IPS-11a (cell line): ENCODE data around the gene PTPRZ1.

Source experiments
- H3K4me3 ChIP-seq: one replicate; pipeline ENCODE4 v1.5.1; 2013; ENCODE audit warnings: low read depth, low read length, control low read depth

Gene PTPRZ1

DNA sequence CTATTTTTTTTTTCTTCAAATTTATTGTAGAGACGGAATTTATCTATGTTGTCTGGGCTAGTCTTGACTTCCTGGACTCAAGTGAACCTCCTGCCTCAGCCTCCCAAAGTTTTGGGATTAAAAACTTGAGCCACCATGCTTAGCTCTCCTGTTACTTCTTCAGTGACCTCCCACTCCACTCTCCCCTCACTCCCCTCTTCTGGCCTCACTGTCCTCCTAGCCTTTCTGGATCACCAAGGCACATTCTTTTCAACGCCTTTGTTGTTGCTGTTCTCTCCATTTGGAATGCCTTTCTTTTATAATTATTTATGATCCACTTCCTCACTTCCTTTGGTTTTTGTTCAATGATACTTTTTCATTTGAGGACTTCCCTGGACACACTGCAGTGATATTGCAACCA, 17.9 kb downstream of the PTPRZ1 start:
- no peak overlapping the region for H3K4me3 ChIP-seq

GRCh38 chr7:121891731-121892130, 18.8 kb downstream of the PTPRZ1 start:
- H3K4me3 ChIP-seq = no peak overlapping the region

GRCh38 chr7:121901026-121901425, 28.1 kb downstream of the PTPRZ1 start:
- no peak overlapping the region for H3K4me3 ChIP-seq

GRCh38 chr7:121904120-121904519, 31.2 kb downstream of the PTPRZ1 start:
- H3K4me3 ChIP-seq = no peak overlapping the region

DNA sequence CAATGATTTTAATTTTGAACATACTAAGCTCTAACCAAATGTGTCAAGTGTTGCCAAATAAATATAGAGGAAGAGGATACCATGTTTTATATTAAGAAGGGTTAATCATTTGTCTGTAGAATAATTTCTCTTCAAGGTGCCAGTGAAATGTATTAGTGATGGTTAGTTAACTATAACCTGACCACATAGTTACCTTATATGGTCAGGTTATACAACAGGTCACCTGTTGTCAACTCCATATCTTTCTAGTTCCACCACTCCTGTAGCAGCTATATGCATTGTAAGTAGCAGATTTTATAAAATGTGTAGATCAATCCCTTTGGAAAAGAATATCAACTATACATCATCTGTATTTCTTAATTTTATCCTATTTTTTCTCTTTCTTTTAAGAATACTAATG, 35.1 kb downstream of the PTPRZ1 start:
- H3K4me3 ChIP-seq = no peak overlapping the region

- no peak overlapping the region for H3K4me3 ChIP-seq
These were observed 36.9 kb downstream of the PTPRZ1 start for GRCh38 chr7:121909716-121910345.

- no peak overlapping the region for H3K4me3 ChIP-seq
These were observed 41.1 kb downstream of the PTPRZ1 start for GRCh38 chr7:121913947-121914675.

GRCh38 chr7:121914676-121915279, 41.8 kb downstream of the PTPRZ1 start:
- no peak overlapping the region for H3K4me3 ChIP-seq

- no peak overlapping the region for H3K4me3 ChIP-seq
These were observed 43.2 kb downstream of the PTPRZ1 start for GRCh38 chr7:121916211-121916610.

DNA sequence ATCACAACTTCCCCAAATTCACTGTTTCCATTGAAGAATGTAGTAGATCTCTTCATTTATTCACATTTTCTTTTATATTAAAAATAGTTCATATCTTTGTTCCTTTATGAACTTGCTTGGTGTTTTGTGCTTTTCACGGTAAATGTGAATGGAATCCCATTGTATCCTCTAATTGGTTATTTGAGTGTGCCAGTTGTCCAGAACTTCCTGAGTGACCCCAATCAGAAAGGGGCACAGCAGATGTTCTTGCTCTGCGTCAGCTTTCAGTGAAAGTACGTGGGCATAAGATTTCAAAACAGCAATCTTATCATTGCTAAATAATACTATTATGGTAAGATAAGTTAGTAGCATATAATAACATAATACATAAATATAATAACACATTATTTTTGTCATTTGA, 47.0 kb downstream of the PTPRZ1 start:
- no peak overlapping the region for H3K4me3 ChIP-seq

DNA sequence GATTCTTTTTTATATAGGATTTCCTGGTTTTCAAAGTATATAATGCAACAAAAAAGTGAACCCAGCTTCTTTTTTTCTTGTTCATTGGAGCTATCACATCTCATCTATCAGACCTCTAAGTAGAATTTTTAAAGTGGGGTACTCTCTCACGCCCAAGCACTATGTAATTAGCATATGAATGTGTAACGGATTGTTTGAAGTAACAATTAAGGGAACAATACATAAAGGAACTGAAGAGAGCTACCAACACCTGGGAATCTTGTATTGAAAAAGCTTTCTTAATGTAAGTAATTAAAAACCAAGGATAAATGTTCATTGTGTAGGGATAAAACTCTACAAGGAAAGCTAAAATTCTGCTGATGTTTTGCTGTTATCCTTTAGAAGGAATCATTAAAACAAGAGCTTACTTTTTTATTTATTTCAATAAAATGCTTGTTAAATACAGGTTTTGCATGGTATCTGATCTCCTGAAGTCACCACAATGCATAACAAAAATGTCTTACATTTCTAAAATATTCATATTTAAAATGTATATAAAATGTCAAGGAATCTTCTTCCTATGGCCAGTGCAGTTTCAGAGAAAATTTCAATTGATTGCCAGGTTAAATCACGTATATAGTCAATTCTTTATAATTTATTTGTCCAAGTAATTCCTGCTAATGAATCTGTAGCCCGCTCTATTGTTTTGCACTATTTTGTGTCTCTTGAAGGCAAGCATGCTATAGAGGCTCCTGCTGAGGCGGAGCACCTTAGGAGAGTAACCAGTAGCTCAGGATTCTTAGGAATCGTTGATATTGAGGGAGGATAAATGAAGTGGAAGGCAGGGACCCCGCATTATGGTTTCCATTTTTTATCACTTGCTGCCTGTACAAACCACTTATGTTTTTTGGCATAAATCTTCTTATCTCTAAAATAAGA, 51.6 kb downstream of the PTPRZ1 start:
- no peak overlapping the region for H3K4me3 ChIP-seq

GRCh38 chr7:121931149-121931902, 58.4 kb downstream of the PTPRZ1 start:
- H3K4me3 ChIP-seq = no peak overlapping the region

GRCh38 chr7:121932768-121933167, 59.8 kb downstream of the PTPRZ1 start:
- no peak overlapping the region for H3K4me3 ChIP-seq

- H3K4me3 ChIP-seq = no peak overlapping the region
These were observed 64.1 kb downstream of the PTPRZ1 start for GRCh38 chr7:121936951-121937623.

GRCh38 chr7:121938429-121938996, 65.6 kb downstream of the PTPRZ1 start:
- no peak overlapping the region for H3K4me3 ChIP-seq

DNA sequence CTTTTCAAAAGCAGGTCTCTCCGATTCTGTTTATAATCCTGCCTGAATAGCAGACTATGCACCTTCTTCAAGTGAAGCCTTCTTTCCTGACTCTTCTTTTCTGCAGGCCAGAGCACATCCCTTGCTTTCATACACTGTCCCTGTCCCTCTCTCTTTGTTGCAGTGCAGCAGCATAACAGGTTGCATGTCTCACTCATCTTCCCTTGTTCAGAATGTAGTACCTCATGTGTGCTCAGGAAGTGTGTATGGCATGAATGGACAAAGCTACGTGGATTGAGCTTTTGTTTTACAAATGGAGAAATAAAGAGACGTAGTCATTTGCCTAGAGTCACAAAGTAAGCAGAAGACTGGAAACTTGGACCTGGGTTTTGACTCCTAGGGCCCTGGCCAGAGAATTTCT, 68.0 kb downstream of the PTPRZ1 start:
- H3K4me3 ChIP-seq = no peak overlapping the region

DNA sequence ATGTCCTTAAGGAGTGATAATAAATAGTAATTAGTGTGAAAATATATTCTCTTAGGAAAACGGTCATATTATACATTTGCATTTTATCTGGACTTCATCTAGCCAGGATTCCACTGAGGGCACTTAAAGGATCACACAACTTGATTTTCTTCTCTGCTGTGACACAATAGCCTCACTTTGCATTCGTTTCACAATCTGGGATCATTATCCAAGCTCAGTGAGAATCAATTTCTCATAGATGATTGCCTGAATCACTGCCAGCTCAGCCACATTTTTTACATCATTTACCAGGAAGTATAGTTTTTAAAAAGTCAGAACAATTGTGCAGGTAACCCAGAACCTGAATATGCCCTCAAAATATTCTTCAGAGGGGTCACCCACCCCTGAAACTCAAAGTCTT, 68.9 kb downstream of the PTPRZ1 start:
- no peak overlapping the region for H3K4me3 ChIP-seq

DNA sequence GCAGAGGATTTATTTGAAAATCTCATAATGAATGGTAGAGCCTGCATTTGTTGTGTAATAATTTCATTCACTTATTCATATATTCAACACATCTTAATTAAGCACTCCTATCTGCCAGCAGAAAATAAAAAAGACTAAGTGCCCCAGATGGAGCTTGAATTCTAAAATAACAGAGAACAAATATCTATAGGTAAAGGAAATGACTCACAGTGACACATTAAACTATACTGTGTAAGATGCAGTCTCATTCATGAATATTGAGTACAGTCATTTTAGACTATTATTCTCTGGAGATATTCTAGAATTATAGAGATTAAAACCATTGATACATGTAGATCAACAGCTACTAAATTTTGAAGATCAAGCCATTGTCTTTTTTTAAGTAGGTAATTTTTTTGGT, 72.1 kb downstream of the PTPRZ1 start:
- H3K4me3 ChIP-seq = no peak overlapping the region

DNA sequence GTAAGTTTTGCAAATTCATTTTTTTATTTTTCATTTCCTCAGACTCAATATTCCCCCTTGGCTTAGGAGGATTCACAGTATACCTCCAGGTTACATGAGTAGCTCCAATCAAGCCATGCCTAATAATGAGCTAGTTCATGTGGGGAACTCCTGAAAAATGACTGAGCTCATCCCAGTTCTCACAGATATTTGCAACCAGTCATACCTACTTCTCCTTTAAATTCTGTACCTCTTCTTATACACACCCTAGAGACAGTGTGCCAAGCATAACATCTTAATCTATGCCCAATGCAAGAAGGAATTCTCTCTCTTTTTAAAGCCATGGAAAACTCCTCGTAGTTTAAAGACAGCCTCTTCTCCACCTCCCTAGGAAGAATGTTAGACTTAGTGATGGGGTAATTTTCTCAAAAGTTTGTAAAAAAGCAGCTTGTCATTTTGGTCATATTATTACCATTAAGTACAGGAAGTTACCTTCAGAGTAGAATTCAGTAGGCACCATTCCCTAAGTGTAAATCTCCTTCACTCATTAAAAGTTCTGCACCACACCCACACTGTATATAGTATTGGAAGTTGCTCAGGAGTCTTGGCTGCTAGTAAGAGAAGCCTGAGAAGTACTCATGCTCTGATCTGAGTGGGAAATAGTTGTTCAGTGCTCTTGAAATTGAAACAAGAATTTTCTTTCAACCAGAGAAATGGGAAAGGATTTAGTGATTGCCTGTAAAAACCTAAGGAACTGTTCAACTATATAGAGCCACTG, 72.7 kb downstream of the PTPRZ1 start:
- H3K4me3 ChIP-seq = no peak overlapping the region
